KOPT-K1 (cell line): ENCODE measurements around the gene MRPL33.
"Not testable (repeated sequence)": the region's sequence is repeated elsewhere in the genome, so short reads cannot be mapped to it uniquely, and the experiment has no call there.

Experiments used
- H3K27ac ChIP-seq: fragments of 200-600 bp; sonication (generic); 2 replicates; pipeline ENCODE4 v1.5.1; 2016; ENCODE audit warnings: antibody characterized with exemption, mild to moderate bottlenecking, low read depth, low read length; ENCODE audit not compliant: poor library complexity, severe bottlenecking
- H3K36me3 ChIP-seq: fragments of 200-600 bp; sonication (generic); 2 replicates; pipeline ENCODE4 v1.5.1; 2017; ENCODE audit warnings: antibody characterized with exemption, mild to moderate bottlenecking, low read length, moderate library complexity; ENCODE audit not compliant: insufficient read depth
- H3K9me3 ChIP-seq: fragments of 200-600 bp; sonication (generic); 2 replicates; pipeline ENCODE4 v1.5.1; 2017; ENCODE audit warnings: antibody characterized with exemption, low read length, mild to moderate bottlenecking; ENCODE audit not compliant: insufficient read depth, poor library complexity, severe bottlenecking

The MRPL33 gene

DNA sequence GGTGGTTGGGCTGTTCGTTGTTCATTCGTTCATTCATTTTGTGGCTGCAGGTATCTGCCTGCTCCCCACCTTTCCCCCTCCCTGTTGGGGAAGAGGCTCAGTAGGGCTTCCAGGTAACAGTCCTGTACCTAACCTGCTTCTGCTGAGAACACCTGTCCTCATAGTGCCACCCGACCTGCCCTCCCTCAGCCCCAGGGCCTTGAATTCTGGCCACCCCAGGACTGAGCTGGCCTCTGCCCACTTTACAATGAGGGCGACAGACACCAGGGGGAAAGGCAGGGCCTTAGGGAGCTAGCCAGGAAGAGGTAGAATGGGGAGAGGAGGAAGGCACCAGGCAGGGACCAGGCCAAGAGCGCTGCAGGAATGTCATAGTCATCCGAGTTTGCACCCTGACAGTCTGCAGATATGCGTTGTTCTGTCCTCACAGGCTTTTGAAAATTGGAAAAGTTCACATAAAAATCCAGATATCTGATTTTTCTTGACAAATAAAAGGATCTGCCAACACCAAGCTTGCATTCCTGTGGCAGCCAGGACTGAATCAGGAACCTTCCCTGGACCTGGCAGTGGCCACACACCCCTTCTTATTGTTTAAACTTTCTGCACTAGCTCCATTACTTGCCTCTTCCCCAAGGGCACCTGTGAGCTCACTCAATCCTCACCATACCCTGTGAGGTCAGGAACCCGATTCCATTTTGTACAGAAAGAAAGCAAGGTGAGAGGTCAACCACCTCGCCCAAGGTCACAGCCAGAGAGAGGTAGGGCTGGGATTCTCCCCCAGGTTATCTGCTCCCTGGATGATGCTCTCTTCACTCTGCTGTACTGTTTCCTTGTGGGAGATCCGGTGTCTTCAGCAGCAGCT lies 35.3 kb upstream of the MRPL33 start:
- H3K27ac ChIP-seq: no peak overlapping the region
- no peaks in the 10 kb centered on the region for H3K9me3 ChIP-seq
- no peaks in the 10 kb centered on the region for H3K36me3 ChIP-seq

DNA sequence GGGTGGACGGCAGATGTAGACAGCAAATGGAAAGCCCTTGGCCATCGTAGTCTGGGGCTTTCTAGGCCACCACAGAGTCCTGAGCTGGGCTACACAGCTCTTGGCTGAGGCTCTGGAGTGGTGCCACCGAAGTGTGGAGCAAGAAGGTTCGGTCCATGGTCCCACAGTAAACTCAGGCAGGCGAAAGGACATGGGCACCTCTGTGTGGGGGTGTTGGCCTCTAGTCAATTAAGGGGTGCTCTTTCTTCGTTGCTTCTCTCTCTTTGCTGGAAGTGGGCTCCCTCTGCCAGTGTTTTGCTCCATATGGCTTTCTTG lies 34.7 kb upstream of the MRPL33 start:
- no peak overlapping the region for H3K27ac ChIP-seq
- H3K9me3 ChIP-seq: no peaks in the 10 kb centered on the region
- no peaks in the 10 kb centered on the region for H3K36me3 ChIP-seq

DNA sequence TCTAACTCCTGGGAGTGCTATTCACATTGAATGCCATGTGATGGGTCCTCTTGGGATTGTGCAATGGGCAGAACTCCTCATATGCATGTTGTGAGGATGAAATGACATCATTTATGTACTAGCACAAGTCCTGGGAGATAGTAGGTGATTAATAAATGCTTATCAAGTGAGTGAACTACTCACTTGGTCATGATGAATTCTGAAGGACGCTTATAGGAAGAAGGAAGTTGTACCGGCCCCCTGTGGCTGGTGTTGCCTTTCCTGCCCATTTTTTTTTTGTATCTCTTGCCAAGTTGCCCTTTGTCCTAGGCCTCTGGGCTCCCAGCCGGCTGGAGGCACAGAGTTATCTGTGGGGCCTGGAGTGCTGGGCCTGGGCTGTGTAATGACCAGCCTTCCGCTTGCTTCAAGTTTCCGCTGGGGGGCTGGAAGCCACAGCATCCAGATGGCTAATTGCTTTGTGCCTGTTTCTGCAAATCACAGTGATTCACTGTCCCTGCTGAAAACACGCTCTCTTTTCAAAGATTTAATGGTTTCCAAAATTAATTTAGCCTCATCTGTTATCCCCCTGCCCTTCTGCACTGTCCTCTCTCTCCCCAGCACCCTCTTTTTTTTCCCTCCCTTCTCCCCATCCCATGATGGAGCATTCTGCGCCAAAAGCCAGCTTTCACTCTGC lies 33.7 kb upstream of the MRPL33 start:
- Histone ChIP-seq H3K9me3 (no peaks in the 10 kb centered on the region), H3K27ac (no peak overlapping the region), H3K36me3 (no peaks in the 10 kb centered on the region)

GRCh38 chr2:27738349-27739057 lies 33.0 kb upstream of the MRPL33 start:
- H3K9me3 ChIP-seq: no peaks in the 10 kb centered on the region
- H3K27ac ChIP-seq: no peak overlapping the region
- H3K36me3 ChIP-seq: no peaks in the 10 kb centered on the region

- Histone ChIP-seq H3K27ac (no peak overlapping the region), H3K36me3 (no peaks in the 10 kb centered on the region), H3K9me3 (no peaks in the 10 kb centered on the region)
Measured at GRCh38 chr2:27739058-27739373, 32.5 kb upstream of the MRPL33 start.

DNA sequence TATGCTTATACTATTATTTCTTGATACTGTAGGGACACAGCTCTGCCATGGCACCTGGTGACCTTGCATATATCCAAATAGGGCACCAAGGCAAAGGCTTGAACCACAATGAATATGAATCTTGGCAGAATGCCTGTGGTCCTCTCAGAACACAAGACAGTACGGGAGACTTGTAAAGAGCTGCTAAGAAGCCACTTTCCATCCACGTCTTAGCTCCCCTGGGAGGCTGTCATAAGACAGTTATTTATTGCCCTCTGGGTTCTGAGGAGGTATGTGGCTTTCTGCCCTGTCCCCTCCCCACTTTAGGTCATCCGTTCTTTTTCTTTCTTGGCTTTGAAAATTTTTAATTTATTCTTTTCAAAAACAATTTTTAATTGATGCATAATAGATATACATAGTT lies 29.8 kb upstream of the MRPL33 start:
- Histone ChIP-seq H3K36me3 (no peaks in the 10 kb centered on the region), H3K27ac (no peak overlapping the region), H3K9me3 (no peaks in the 10 kb centered on the region)

GRCh38 chr2:27742571-27742970 lies 28.9 kb upstream of the MRPL33 start:
- H3K36me3 ChIP-seq: no peaks in the 10 kb centered on the region
- no peaks in the 10 kb centered on the region for H3K9me3 ChIP-seq
- no peak overlapping the region for H3K27ac ChIP-seq

DNA sequence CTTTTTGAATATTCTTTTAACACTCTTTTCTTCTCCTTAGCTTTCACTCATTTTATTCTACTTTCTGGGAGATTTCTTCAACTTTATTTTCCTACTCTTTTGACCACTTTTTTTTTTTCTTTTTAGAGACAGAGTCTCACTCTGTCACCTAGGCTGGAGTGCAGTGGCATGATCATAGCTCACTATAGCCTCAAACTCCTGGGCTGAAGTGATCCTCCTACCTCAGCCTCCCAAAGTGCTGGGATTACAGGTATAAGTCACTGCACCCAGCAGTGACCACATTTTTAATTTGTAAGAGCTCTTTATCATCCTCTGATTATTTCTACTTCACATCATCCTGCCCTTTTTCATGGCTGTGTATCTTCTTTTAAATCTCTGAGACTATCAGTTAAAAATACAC lies 26.0 kb upstream of the MRPL33 start:
- not testable (repeated sequence) for H3K27ac ChIP-seq, H3K36me3 ChIP-seq
- H3K9me3 ChIP-seq: peaks cover 15% of the 10 kb centered on the region

DNA sequence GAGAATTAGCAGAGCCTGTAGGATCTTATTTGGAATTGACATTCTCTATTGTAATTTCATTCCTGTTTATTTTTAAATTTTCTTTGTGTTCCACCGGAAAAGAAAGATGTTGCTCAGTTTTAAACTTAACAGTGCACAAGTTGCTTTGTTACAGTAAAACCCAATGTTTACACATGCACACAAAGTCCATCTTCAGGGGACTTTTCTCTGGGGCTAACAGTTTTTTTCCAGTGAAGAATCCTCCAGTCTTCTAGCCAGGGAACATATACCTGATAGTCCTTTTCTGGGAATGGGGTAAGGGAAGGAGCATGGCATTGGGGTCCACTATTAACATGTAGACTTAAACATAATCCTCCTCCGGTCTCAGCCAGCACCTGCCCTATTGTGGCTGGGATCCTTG lies 25.2 kb upstream of the MRPL33 start:
- Histone ChIP-seq H3K9me3 (peaks cover 15% of the 10 kb centered on the region), H3K36me3 (no peaks in the 10 kb centered on the region), H3K27ac (no peak overlapping the region)

GRCh38 chr2:27747827-27748352 lies 23.6 kb upstream of the MRPL33 start:
- H3K27ac ChIP-seq: no peak overlapping the region
- no peaks in the 10 kb centered on the region for H3K36me3 ChIP-seq
- peaks cover 15% of the 10 kb centered on the region for H3K9me3 ChIP-seq

- H3K36me3 ChIP-seq, H3K27ac ChIP-seq: not testable (repeated sequence)
- H3K9me3 ChIP-seq: peaks cover 15% of the 10 kb centered on the region
Measured at GRCh38 chr2:27748803-27749554, 22.5 kb upstream of the MRPL33 start.

GRCh38 chr2:27751377-27751776 lies 20.1 kb upstream of the MRPL33 start:
- Histone ChIP-seq H3K36me3 (no peaks in the 10 kb centered on the region), H3K27ac (no peak overlapping the region), H3K9me3 (peaks cover 15% of the 10 kb centered on the region)

GRCh38 chr2:27752551-27753237 lies 18.8 kb upstream of the MRPL33 start:
- Histone ChIP-seq H3K27ac (no peak overlapping the region), H3K9me3 (peaks cover 15% of the 10 kb centered on the region), H3K36me3 (no peaks in the 10 kb centered on the region)

GRCh38 chr2:27754138-27754588 lies 17.4 kb upstream of the MRPL33 start:
- no peak overlapping the region for H3K27ac ChIP-seq
- peaks cover 6% of the 10 kb centered on the region for H3K9me3 ChIP-seq
- no peaks in the 10 kb centered on the region for H3K36me3 ChIP-seq
